K562 (cell line): ENCODE measurements around the gene ZNF776. TPM values are rescaled to one million over a fixed set of nuclear protein-coding genes. Genes with fewer than 3 reads are reported as not detected.

Source experiments
- ARID4B ChIP-seq: sonication (generic); formaldehyde crosslinking; IDR thresholded peaks from 2 replicates; pipeline ENCODE4 v1.8.0; 2022; ENCODE audit warnings: mild to moderate bottlenecking, missing genetic modification reagents
- CTCFL ChIP-seq: IDR thresholded peaks from 2 replicates; pipeline ENCODE4 v1.6.1; 2011; ENCODE audit warnings: borderline replicate concordance, low read depth, mild to moderate bottlenecking, moderate library complexity, low read length; ENCODE audit not compliant: insufficient read depth, poor library complexity, severe bottlenecking
- ELF2 ChIP-seq: fragments of 250-450 bp; sonication (Bioruptor Pico); IDR thresholded peaks from 2 replicates; pipeline ENCODE4 v1.5.0; 2021; ENCODE audit warnings: mild to moderate bottlenecking
- HDAC3 ChIP-seq: fragments of 450-650 bp; IDR thresholded peaks from 2 replicates; pipeline ENCODE4 v1.6.1; 2018; ENCODE audit warnings: borderline replicate concordance, mild to moderate bottlenecking, moderate library complexity; ENCODE audit not compliant: partially characterized antibody
- NELFE ChIP-seq: IDR thresholded peaks from 2 replicates; pipeline ENCODE4 v1.6.1; 2011; ENCODE audit warnings: mild to moderate bottlenecking; ENCODE audit not compliant: insufficient read depth, insufficient read length
- POLR2G ChIP-seq: fragments of 200-400 bp; formaldehyde crosslinking; IDR thresholded peaks from 2 replicates; pipeline ENCODE4 v1.6.1; 2017; ENCODE audit warnings: low read depth, mild to moderate bottlenecking, antibody characterized with exemption, low read length, moderate library complexity
- PRPF4 ChIP-seq: fragments of 200-400 bp; formaldehyde crosslinking; IDR thresholded peaks from one replicate; pipeline ENCODE4 v1.6.1; 2017; ENCODE audit warnings: low read length, low read depth, mild to moderate bottlenecking; ENCODE audit not compliant: insufficient read depth, poor library complexity, severe bottlenecking
- PTBP1 ChIP-seq: fragments of 200-400 bp; formaldehyde crosslinking; IDR thresholded peaks from 2 replicates; pipeline ENCODE4 v1.6.1; 2017; ENCODE audit warnings: low read depth, low read length
- SP1 ChIP-seq: sonication (generic); formaldehyde crosslinking; IDR thresholded peaks from 2 replicates; pipeline ENCODE4 v1.8.1; 2022; ENCODE audit warnings: mild to moderate bottlenecking, missing genetic modification reagents
- STAT5A ChIP-seq: IDR thresholded peaks from 2 replicates; pipeline ENCODE4 v1.6.1; 2012; ENCODE audit warnings: low read length, inconsistent platforms, borderline replicate concordance
- USF2 ChIP-seq: sonication (generic); formaldehyde crosslinking; IDR thresholded peaks from 2 replicates; pipeline ENCODE4 v1.5.0; 2020; ENCODE audit warnings: missing genetic modification reagents
- ZNF224 ChIP-seq: sonication (generic); formaldehyde crosslinking; IDR thresholded peaks from 2 replicates; pipeline ENCODE4 v1.8.0; 2022; ENCODE audit warnings: mild to moderate bottlenecking, missing genetic modification reagents
- ZNF282 ChIP-seq: sonication (generic); formaldehyde crosslinking; IDR thresholded peaks from 2 replicates; pipeline ENCODE4 v1.8.1; 2023; ENCODE audit warnings: missing genetic modification reagents
- polyA plus RNA-seq, 8 experiments: library from polyadenylated mRNA; depleted of rRNA in 4 of 8; stranded (reverse) in 5 of 8; unstranded in 3 of 8; fragments of >200 nt; fragmentation: Nextera tagmentation in 2 of 8; fragmentation: Illumina TruSeq in 1 of 8; extraction: Ambion mirVana in 2 of 8; extraction: Trizol in 1 of 8; gene quantifications; 2 replicates each; pipeline versions ENCODE4 v1.2.1 to v1.2.3, GENCODE V29; 2011 to 2014; ENCODE audit warnings: inconsistent platforms in 1 of 8, missing spikeins in 1 of 8
- total RNA-seq, 7 experiments: library from RNA; depleted of rRNA in 6 of 7; stranded (reverse); fragments of >200 nt in 6 of 7; fragmentation: Illumina TruSeq in 2 of 7; extraction: Trizol in 2 of 7; gene quantifications; 2 replicates each; pipeline versions ENCODE4 v1.2.1 to v1.2.3, GENCODE V29; 2011 to 2021; ENCODE audit warnings: low replicate concordance in 1 of 7
- TF ChIP-seq, protein P1 (sequence below): sonication (generic); formaldehyde crosslinking; IDR thresholded peaks from 2 replicates; pipeline ENCODE4 v1.8.0; 2022; ENCODE audit warnings: missing genetic modification reagents, mild to moderate bottlenecking, borderline replicate concordance
- TF ChIP-seq, protein P2 (sequence below): sonication (generic); formaldehyde crosslinking; IDR thresholded peaks from 2 replicates; pipeline ENCODE4 v1.8.1; 2022; ENCODE audit warnings: missing genetic modification reagents

ZNF776 gene
- total and polyA plus RNA-seq, 9 of the 15 experiments (the other 6 are each of a cell fraction or from before 2014, with no cell fraction given), result 2.2 to 16.9 (median 8.2) TPM

- TF ChIP-seq, protein P1, sequence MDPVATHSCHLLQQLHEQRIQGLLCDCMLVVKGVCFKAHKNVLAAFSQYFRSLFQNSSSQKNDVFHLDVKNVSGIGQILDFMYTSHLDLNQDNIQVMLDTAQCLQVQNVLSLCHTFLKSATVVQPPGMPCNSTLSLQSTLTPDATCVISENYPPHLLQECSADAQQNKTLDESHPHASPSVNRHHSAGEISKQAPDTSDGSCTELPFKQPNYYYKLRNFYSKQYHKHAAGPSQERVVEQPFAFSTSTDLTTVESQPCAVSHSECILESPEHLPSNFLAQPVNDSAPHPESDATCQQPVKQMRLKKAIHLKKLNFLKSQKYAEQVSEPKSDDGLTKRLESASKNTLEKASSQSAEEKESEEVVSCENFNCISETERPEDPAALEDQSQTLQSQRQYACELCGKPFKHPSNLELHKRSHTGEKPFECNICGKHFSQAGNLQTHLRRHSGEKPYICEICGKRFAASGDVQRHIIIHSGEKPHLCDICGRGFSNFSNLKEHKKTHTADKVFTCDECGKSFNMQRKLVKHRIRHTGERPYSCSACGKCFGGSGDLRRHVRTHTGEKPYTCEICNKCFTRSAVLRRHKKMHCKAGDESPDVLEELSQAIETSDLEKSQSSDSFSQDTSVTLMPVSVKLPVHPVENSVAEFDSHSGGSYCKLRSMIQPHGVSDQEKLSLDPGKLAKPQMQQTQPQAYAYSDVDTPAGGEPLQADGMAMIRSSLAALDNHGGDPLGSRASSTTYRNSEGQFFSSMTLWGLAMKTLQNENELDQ, result no peak
- TF ChIP-seq PRPF4 (no peak), ZNF224 (no peak), POLR2G (peak; percentile 75), HDAC3 (no peak), ARID4B (CRISPR knock-in tag) (peak; percentile 54; the same call in 1 of the 2 replicates), NELFE (no peak), ELF2 (no peak), STAT5A (no peak), USF2 (CRISPR knock-in tag) (no peak), SP1 (no peak; the same call in 1 of the 2 replicates), PTBP1 (no peak), CTCFL (no peak), ZNF282 (no peak)
- TF ChIP-seq, protein P2, sequence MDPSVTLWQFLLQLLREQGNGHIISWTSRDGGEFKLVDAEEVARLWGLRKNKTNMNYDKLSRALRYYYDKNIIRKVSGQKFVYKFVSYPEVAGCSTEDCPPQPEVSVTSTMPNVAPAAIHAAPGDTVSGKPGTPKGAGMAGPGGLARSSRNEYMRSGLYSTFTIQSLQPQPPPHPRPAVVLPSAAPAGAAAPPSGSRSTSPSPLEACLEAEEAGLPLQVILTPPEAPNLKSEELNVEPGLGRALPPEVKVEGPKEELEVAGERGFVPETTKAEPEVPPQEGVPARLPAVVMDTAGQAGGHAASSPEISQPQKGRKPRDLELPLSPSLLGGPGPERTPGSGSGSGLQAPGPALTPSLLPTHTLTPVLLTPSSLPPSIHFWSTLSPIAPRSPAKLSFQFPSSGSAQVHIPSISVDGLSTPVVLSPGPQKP (CRISPR knock-in tag), result no peak
Measured at GRCh38 chr19:57746580-57747471, at the start of gene ZNF776 (continued).
